GDM1 (cell line): ENCODE data around the gene CTIF.

Source experiments
- DNase-seq: peaks from one replicate; lab custom pipeline; 2025; lab: John Stamatoyannopoulos, UW

CTIF gene

DNA sequence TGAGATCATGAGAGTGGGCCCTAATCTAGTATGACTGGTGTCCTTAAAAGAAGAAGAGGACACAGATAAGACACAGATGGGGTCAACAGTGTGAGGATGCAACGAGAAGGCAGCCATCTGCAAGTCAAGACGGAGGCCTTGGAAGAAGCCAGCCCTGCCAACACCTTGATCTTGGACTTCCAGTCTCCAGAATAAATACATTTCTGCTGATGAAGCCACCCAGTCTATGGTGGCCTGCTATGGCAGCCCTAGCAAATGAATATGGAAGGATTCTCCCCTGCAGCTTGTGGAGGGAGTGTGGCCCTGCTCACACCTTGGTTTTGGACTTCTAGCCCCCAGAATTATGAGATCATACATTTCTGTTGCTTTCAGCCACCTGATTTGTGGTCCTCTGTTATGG is 12.3 kb downstream of the CTIF start:
- DNase-seq: no peak

DNA sequence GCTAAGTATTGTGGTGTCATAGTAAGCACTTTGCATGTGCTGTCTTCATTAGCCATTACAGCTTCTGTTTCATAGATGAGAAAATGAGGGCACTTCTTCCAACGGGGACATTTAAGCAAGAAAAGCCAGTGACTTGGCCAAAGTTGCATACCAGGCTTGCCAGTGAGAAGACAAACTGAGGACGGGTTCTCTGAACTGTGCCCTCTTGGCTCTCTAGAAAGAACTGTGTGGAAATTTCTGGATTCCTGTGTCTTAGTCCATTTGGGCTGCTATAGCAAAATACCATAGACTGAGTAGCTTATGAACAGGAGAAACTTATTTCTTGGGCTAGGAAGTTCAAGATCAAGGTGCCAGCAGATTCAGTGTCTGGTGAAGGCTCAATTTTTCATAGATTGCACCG is 13.3 kb downstream of the CTIF start:
- no peak for DNase-seq

DNA sequence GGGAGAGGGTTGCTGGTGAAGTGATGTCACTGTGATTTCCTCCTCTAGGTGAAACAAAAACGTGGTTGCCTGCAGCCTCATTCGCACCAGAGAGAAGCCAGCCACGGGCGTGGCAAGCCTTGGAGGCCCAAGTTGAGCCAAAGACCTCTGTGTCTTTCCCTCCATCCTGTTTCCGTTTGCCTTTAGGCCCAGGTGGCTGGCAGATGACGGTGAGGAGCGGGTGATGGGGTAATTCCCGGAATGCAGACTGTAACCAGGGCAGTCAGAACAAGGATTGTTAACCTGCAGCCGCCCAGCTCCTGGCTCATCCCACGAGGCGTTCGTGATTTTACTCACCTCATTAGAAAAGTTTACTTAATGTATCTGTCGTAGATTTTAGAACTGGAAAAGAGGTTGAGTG is 14.4 kb downstream of the CTIF start:
- DNase-seq: no peak

DNA sequence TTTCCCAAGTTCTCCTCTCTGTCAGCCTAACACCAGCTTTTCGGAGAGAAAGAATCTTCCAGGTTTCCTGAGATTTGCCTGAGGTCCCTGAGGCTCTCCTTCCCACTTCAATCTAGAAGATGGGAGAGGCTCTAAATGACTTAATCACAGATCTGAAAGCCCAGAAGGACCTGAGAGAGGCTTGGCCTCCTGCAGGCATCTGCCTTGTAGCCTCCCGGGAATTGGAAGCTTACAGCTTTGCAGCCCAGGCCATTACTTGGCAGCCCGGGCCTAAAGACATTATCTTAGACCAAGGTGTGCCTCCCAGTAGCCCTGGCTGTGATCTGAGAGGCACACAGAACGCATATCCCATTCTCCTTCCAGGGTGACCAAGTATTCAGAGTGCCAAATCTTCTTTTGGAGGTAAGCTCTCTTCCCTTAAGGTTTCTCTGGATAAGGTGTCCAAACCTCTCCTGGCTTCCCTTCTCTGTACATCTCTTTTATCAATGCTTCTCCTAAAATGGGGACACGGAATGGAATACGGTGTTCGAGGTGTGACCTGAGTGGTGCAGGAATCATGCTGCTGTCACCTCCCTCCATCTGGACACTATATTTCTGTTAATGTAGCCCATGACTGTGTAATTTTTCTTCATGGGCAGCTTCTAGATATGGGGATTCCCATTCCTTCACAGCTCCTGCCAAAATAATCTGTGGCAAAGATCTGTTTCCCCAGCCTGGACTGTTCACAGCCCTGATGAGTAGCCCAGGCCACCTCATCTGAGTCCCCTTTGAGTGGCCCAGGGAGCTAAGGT is 16.0 kb downstream of the CTIF start:
- no peak for DNase-seq

DNA sequence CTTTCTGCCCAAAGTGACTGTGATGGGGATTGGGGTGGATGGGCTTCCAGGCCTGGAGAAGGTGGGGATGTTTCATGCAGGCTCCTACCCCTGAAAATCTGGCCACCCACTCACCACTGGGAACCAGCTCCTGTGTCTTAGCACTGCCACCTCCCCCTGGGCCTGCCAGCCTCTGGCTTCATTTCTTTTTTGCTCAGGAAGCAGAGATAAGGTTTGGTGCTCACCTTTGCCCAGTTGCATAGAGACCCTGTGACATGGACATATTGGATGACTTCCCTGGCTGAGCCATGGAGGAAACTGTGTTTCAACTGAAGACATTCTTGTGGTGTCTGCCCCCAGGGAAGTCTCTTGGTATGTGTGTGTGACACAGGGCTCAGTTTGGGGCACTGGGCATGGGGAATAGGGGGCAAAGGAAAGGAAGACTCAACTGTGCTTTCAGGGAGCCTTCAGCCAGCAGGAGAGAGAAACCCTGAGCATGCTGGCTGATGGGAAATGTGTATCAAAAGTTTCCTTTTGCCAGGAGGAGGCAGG is 16.7 kb downstream of the CTIF start:
- no peak for DNase-seq

DNA sequence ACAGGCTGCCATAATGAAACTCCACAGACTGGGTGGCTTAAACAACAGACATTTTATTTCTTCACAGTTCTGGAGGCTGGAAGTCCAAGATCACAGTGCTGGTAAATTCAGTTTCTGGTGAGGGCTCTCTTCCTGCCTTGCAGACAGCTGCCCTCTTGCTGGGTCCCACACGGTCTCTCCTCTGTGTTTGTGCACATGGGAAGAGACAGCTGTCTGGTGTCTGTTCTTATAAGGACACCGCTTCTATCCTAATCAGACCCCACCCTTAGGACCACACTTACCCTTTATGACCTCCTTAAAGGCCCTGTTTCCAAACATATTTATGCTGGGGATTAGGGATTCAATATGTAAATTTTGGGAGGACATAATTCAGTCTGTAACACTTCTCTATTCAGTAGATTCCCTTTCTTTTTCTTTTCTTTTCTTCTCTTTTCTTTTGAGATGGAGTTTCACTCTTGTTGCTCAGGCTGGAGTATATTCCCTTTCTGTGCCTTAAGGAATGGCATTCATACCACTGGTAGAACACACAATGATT is 18.9 kb downstream of the CTIF start:
- no peak for DNase-seq

DNA sequence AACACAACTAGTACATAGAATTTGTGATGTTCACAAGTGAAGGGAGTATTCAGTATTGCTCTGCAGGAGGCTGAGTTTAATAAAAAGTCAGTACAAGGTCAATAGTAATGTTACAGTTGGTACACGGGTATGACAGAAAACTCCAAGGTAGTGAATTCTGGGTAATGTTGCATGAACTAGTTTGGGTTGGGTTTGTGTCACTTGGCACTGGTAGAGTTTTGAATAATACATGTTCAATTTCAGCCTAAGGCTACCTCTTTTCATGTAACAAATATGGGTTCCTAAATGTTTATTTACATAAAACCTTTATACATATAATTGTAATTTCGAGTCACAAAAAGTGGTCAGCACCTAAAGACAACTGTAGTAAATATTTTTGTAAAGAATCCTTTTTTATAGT is 19.4 kb downstream of the CTIF start:
- no peak for DNase-seq

DNA sequence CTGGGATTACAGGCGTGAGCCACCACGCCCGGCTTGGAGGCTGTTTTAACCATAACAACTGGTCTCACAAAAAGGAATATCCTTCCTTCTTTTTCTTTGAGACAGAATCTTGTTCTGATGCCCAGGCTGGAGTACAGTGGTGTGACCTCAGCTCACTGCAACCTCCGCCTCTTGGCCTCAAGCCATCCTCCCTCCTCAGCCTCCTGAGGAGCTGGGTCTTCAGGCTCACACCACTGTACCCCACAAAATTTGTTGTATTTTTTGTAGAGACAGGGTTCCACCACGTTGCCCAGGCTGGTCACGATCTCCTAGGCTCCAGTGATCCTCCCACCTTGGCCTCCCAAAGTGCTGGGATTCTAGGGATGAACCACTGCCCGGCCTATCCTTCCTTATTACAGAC is 21.7 kb downstream of the CTIF start:
- no peak for DNase-seq

DNA sequence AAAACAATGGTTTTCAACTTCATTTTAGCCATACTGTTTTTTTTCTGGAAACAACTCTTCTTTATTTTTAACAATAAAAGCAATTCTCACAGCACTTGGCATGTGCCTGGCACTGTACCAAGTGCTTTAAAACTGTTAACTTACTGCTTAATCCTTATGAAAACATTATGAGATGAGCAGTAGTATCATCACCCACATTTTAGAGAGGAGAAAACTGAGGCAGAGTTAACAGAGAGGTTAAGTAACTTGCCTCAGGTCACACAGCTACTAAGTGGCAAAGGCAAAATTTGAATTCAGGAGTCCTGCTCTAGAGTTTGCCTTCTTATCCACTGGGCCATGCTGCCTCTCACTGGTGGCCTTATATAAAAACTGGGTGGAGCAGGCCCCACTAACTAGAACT is 23.2 kb downstream of the CTIF start:
- DNase-seq: no peak

DNA sequence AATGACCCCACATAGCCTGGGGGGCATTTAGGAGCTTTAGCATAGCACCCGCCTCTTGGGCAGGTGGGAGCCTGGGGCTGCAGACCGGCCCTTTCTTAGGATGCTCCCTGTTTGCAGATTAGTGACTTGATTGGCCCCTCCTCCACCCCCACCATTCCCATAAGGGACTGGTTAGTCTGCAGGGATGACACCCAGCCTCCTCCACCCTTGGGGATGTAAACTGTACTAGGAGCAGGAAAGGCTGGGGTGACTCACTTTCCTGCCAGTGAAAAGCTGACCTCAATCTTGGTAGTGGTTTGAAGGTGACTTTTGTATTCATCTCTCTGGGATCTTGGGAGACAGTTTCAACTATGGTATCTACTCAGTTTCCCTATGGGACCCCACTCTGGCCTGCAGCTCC is 24.2 kb downstream of the CTIF start:
- no peak for DNase-seq

DNA sequence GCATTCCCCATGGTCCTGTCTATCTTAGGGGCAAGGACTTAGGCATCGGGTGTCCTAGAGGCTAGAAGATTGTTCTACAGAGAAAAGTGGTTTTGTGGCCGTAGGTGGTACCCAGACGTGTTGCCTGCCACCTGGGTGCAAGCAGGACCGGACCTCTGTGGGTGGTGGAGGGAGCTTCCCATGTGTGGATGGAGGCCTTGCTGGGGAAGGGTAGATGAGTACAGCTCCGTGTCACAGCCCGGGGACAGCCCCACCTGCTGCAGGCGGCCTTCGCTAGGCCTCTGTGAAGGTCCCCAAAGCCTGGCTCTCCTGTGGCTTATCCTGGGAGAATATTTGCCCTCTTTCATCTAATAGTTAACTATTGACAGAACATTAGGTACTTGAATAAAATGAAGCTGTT is 25.3 kb downstream of the CTIF start:
- no peak for DNase-seq

DNA sequence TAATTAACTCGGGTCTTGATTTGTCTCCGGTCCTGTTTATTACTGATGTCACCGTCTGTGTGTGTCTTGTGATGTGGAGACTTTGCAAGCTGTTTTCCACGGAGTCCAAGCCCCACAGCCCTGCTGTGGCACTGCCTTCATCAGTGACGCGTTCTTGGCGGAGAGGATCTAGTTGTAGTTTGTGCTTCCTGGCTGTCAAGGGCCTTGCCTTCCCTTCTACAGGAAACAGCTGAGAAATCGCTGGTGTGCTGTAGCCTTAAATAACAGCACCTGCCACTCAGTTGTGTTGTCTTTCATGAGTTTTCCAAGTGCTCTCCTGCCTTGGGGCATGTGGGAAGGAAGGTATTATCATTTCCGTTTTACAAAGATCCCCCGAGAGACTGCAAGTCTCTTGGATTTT is 26.3 kb downstream of the CTIF start:
- no peak for DNase-seq

DNA sequence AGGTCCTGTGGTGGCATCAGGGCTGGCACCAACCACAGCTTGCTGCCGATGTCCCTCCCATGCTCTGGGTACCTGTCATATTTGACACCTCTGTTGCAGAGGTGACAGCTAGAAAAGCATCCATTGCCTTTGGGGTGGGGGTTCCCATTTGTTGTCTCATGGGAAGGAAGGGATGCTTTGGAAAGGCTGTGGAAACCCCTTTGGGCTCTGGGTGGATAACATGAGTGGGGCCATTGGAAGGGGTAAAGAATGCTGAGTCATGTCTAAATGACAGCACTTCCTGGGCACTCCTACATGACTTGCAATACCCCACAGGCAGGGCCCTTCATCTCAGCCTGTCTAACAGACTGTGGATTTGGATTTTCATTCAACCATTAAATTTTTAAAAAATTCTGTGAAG is 27.8 kb downstream of the CTIF start:
- no peak for DNase-seq

DNA sequence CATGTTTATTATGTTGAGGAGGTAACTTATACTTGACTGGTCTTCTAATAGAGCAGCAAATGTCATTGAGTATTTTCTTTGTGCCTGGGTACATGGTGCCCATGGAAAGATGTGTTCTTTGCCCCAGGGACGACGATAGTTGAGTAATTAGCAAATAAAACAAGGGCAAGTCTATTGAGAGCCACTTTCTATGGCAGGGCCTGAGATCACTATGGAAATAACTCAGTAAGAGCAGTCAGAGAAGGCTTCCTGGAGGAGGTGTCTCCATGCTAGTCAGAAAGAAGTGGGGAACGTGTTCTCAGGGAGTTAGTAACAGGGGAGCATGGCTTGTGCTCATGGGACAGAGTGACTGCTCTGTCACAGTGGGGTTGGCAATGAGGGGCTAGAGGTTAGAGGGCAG is 28.6 kb downstream of the CTIF start:
- no peak for DNase-seq

DNA sequence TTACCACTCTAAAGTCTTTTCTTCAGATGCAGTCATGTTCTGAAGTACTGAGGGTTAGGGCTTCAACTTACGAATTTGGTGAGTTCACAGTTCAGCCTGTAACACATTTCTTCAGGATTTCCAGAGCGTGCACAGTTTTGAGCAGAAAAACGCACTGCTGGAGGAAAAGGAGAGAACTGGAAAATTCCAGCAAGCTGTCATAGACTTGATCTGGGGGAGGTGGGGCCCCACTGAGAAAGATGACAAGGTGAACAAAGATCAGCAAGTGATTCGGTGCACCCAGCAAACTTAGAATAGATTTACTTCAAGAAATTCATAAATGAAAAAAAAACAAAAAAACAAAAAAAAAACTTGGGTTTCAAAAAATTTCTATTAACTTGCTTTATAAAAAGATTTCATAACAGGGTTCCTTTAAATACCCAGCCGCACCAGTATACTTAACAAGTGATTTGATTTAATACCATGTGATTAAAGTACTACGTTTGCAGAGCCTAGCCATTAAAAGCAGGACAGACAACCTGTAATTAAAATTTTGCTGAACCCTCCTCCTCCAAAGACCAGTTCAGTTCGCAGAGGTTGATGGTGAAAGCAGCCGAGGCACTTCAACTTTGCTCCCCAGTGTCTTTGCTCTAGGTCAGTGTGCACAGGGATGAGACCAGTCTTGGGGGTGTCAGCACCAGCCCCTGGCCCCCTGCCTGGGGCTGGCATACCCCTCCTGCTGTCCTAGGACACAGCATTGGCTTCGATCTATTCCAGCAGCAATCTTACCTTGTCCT is 30.5 kb downstream of the CTIF start:
- DNase-seq: no peak

DNA sequence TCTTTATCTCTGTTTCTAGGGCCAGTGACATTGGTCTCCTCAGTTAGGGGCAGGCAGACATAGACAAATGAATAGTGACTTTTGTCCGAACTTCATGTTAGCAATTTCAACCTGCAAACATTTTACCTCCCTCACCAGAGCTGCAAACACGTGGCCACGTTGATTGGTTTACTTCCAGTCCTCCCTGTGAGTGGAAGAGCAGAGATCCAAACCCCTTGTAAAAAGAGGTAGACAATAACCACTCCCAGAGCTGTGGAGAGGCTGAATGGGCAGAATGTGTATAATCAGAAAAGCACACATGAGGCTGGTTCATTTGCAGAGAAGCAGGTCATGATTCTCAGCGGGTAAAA is 31.1 kb downstream of the CTIF start:
- no peak for DNase-seq

DNA sequence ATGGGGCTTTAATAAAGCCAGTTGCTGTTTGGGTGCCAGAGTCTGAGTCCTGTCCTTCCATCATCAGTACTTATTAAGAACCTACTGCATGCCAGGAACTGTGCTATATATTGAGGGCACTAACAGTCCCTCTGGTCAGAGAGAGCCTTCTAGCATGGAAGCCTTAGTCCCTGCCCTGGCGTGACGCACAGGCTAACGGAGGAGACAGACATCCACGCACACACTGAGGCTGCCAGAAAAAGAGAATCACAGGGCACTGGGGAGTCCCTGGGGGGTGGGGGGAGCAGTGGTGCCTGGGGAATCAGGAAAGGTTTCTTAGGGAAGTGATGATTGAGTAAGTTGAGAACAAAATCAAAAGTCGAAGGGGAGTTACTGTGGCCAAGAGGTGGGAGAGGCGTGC is 31.5 kb downstream of the CTIF start:
- no peak for DNase-seq

DNA sequence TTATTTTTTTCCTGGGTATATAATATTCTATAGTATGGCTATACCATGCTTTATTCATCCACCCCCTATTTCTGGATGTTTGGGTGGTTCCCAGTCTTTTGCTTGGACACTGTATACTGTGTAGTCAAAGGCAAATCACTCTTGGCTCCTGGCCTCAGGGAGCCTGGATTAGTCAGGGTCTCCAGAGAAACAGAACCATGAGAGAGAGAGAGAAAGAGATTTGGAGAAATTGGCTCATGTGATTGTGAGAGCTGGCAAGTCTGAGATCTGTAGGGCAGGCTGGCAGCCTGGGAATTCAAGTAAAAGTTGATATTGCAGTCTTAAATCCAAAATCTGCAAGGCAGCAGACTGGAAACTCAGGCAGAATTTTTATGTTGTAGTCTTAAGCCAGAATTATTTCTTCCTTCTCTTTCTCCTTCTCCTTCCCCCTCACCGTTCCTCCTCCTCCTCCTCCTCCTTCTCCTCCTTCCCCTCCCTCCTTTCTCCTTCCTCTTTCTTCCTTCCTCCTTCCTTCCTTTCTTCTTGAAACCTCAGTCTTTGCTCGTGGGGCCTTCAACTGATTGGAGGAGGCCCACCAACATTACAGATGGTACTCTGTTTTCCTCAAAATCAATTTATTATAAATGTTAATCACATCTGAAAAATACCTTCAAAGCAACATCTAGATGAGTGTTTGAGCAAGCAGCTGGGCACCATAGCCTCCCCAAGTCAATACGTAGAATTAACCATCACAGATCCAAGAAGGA is 33.0 kb downstream of the CTIF start:
- DNase-seq: no peak

DNA sequence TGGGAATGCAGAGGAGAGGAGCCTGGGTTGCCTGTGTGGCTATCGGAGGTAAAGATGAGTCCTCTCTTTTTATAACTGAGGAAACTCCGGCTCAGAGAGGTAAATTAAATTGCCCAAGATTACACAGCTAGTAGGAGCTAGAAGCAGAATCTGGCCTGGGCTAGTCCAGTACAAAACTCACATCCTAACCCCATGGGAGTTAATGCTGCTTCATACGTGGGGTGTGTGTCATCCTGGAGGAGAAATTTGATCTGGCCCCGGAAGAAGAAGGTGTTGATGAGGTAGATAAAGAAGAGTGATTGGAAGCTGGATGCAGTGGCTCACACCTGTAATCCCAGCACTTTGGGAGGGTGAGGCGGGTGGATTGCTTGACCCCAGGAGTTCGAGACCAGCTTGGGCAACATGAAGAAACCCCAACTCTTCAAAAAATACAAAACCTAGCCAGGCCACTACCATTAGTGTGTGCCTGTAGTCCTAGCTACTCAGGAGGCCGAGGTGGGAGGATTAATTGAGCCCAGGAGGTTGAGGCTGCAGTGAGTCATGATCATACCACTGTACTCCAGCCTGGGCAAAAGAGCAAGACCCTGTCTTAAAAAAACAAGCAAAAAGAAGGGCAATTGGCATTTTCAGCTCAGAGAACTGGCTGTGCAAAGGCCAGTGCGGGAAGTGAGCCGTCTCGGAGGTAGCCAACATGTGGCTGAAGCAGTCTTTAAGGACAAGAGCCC is 33.7 kb downstream of the CTIF start:
- no peak for DNase-seq

DNA sequence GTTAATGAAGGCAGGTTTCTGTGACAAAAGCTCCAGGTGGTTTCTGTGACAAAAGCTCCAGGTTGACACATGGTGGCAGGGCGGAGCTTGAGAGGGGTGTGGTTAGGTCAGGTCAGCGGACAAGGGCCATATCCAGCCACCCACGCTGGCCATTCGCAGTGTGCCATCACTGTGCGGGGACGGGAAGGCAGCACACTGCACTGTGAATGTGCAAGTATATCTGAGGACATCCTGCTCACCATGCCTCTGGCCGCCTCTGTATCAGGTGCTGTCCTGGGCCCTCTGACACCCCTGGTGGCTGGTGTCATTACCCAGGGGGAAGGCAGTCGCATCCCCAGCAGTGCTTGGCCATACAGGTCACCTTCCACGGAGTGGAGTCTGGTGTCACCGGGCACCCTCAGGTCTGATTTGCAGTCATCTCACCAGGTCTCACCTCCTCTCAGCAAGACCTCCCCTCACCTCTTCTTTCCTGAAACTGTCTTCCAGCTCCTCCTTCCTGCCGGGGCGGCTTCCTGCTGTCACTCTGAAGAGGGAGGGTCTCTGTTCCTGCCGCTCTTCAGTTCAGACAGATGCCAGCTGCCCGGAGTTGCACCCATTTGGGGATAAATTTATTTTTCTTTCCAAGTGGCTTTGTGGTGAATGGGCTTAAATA is 34.9 kb downstream of the CTIF start:
- DNase-seq: no peak

DNA sequence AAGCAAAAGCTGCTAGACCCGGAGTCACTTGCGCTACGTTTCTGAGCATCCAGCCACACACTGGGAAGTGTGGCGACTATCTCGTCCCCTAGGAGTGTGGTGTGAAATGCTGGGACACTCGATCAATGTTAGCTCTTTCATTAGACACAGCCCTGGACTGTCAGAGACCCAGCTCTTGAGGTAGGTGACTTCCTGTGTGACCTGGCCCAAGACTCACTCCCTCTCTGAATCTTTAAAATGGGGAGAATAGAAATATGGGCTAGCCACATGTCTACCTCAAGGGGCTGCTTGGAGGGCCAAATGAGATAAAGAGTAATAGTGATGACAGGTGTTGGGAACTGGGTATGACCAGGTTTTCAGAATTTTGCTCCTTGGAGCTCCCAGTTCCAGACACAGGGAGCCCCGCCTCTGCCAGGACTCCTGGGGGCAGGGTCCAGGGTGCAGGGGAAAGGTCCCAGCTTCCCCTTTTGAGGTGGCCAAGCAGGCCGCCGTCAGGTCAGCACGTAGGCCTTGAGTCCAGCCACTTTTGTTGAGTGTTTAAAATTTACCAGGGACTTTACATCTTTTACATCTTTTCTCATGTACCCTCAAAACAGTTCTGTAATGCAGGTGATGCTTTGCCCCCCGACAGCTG is 36.0 kb downstream of the CTIF start:
- DNase-seq: no peak
